Activated naive CD4-positive, alpha-beta T cell treated with anti-CD3 and anti-CD28 coated beads, Interleukin-2, amount 10 ng/mL, durations not matched to agents 7 days and 5 days (primary cell): Measurements from ENCODE around the gene C19orf33.

ENCODE experiments used
- CTCF ChIA-PET: fragments of 350-600 bp; sonication (Branson Sonifier 250); formaldehyde crosslinking; loops from one replicate; lab custom pipeline; 2021; ENCODE audit warnings: antibody characterized with exemption; lab: Charles Lee
- DNase-seq: peaks from one replicate; pipeline ENCODE4 v3.0.0-alpha.2; 2020
- H3K27ac Mint-ChIP-seq: one replicate; pipeline ENCODE4 v1.8.0; 2021; ENCODE audit warnings: mild to moderate bottlenecking, moderate library complexity, mixed read lengths
- H3K27me3 Mint-ChIP-seq: one replicate; pipeline ENCODE4 v1.8.0; 2021; ENCODE audit warnings: mild to moderate bottlenecking, mixed read lengths
- H3K36me3 Mint-ChIP-seq: one replicate; pipeline ENCODE4 v1.8.0; 2021; ENCODE audit warnings: mixed read lengths
- H3K4me1 Mint-ChIP-seq: one replicate; pipeline ENCODE4 v1.8.0; 2021; ENCODE audit warnings: mixed read lengths
- H3K4me3 Mint-ChIP-seq: one replicate; pipeline ENCODE4 v1.8.0; 2021; ENCODE audit warnings: mild to moderate bottlenecking, moderate library complexity, mixed read lengths
- H3K9me3 Mint-ChIP-seq: one replicate; pipeline ENCODE4 v1.8.0; 2021; ENCODE audit warnings: mixed read lengths

Gene C19orf33

GRCh38 chr19:38288123-38288855, 15.8 kb upstream of the C19orf33 start:
- no peak overlapping the region for H3K27ac Mint-ChIP-seq
- no peak overlapping the region for H3K4me3 Mint-ChIP-seq
- H3K36me3 Mint-ChIP-seq = no peaks in the 10 kb centered on the region
- H3K27me3 Mint-ChIP-seq = no peaks in the 10 kb centered on the region
- CTCF ChIA-PET = no interaction called here
- H3K4me1 Mint-ChIP-seq = peaks cover 4% of the 10 kb centered on the region
- H3K9me3 Mint-ChIP-seq = no peaks in the 10 kb centered on the region
- no peak for DNase-seq

- DNase-seq = no peak
- Mint-ChIP-seq H3K9me3 (no peaks in the 10 kb centered on the region), H3K36me3 (no peaks in the 10 kb centered on the region), H3K4me1 (no peaks in the 10 kb centered on the region), H3K27ac (no peak overlapping the region), H3K27me3 (no peaks in the 10 kb centered on the region), H3K4me3 (no peak overlapping the region)
- CTCF ChIA-PET = no interaction called here
Measured at GRCh38 chr19:38289955-38290354, 14.1 kb upstream of the C19orf33 start.

- CTCF ChIA-PET = no interaction called here
- H3K9me3 Mint-ChIP-seq = no peaks in the 10 kb centered on the region
- H3K27me3 Mint-ChIP-seq = no peaks in the 10 kb centered on the region
- H3K4me1 Mint-ChIP-seq = no peaks in the 10 kb centered on the region
- no peak overlapping the region for H3K27ac Mint-ChIP-seq
- H3K36me3 Mint-ChIP-seq = no peaks in the 10 kb centered on the region
- no peak overlapping the region for H3K4me3 Mint-ChIP-seq
- DNase-seq = no peak
Measured at GRCh38 chr19:38290631-38291147, 13.4 kb upstream of the C19orf33 start.

- H3K36me3 Mint-ChIP-seq = no peaks in the 10 kb centered on the region
- no peaks in the 10 kb centered on the region for H3K27me3 Mint-ChIP-seq
- CTCF ChIA-PET = no interaction called here
- no peak for DNase-seq
- no peaks in the 10 kb centered on the region for H3K4me1 Mint-ChIP-seq
- H3K27ac Mint-ChIP-seq = no peak overlapping the region
- H3K9me3 Mint-ChIP-seq = no peaks in the 10 kb centered on the region
- H3K4me3 Mint-ChIP-seq = no peak overlapping the region
Measured at GRCh38 chr19:38291855-38292254, 12.2 kb upstream of the C19orf33 start.

DNA sequence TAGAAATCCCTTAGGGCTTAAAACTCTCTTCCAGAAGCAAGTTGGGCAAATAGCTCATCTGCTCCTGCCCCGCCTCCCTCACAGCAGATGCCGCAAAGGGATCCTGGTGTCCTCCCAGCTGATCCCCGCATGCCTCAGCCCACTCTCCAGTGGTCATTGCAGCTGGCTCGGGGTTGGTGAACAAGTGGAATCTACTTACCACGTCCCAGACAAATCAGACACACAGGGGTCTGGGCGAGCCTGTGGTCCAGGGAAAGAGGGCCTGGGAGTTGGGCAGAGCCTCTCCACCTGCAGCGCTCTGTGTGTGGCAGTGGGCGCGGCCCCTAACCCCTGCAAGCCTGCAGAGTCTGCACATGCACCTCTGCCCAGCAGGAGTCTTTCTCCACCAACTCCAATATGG, 10.8 kb upstream of the C19orf33 start:
- DNase-seq = no peak
- Mint-ChIP-seq H3K4me3 (no peak overlapping the region), H3K9me3 (no peaks in the 10 kb centered on the region), H3K36me3 (no peaks in the 10 kb centered on the region), H3K27me3 (peaks cover 3% of the 10 kb centered on the region), H3K27ac (no peak overlapping the region), H3K4me1 (no peaks in the 10 kb centered on the region)
- CTCF ChIA-PET = interaction anchor here (1.7 kb wide), 1 partner anchor 8 kb away, joined by 5 read pairs; no protein-coding TSS in a partner anchor

GRCh38 chr19:38294090-38294489, 10.0 kb upstream of the C19orf33 start:
- H3K9me3 Mint-ChIP-seq = no peaks in the 10 kb centered on the region
- H3K27ac Mint-ChIP-seq = no peak overlapping the region
- H3K36me3 Mint-ChIP-seq = no peaks in the 10 kb centered on the region
- H3K4me1 Mint-ChIP-seq = no peaks in the 10 kb centered on the region
- no peak for DNase-seq
- CTCF ChIA-PET = interaction anchor here (1.7 kb wide), 1 partner anchor 9 kb away, joined by 5 read pairs; no protein-coding TSS in a partner anchor
- H3K27me3 Mint-ChIP-seq = peaks cover 3% of the 10 kb centered on the region
- H3K4me3 Mint-ChIP-seq = no peak overlapping the region

- Mint-ChIP-seq H3K4me1 (no peaks in the 10 kb centered on the region), H3K4me3 (no peak overlapping the region), H3K9me3 (no peaks in the 10 kb centered on the region), H3K36me3 (no peaks in the 10 kb centered on the region), H3K27ac (no peak overlapping the region), H3K27me3 (peaks cover 3% of the 10 kb centered on the region)
- no peak for DNase-seq
- CTCF ChIA-PET = no interaction called here
Measured at GRCh38 chr19:38298821-38299680, 5.0 kb upstream of the C19orf33 start.

- DNase-seq = no peak
- no peak overlapping the region for H3K4me3 Mint-ChIP-seq
- CTCF ChIA-PET = interaction anchor here (1.4 kb wide), 1 partner anchor 31 kb away, joined by 3 read pairs; the partner anchor contains the start of gene CATSPERG
- no peaks in the 10 kb centered on the region for H3K9me3 Mint-ChIP-seq
- peaks cover 7% of the 10 kb centered on the region for H3K36me3 Mint-ChIP-seq
- H3K27me3 Mint-ChIP-seq = no peaks in the 10 kb centered on the region
- no peak overlapping the region for H3K27ac Mint-ChIP-seq
- H3K4me1 Mint-ChIP-seq = no peaks in the 10 kb centered on the region
Measured at GRCh38 chr19:38304352-38304865, 358 bp downstream of the C19orf33 start.

DNA sequence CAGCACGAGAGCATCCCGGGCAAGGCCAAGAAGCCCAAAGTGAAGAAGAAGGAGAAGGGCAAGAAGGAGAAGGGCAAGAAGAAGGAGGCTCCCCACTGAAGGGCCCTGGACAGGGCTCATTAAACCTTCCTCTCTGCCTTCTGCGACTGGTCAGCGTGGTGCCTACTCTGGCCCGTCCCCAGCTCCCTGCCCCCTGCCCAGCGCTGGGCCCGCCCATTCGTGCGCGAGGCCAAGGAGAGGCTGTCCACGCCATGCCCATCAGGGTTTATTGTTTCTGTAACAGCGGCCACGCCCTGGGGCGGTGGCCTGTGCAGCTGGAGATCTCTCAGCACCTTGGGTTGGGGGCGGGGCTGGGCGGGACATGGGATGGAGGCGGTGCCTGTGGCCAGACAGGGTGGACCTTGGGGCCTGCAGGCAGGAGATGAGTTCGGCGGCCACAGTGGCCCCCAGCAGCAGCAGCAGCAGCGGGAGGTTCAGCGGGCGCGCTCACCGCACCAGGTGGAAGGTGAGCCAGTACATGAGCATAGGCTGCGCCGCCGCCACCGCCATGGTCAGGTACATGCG, 897 bp downstream of the C19orf33 start:
- H3K27me3 Mint-ChIP-seq = no peaks in the 10 kb centered on the region
- H3K4me3 Mint-ChIP-seq = no peak overlapping the region
- H3K36me3 Mint-ChIP-seq = peaks cover 7% of the 10 kb centered on the region
- no peak overlapping the region for H3K27ac Mint-ChIP-seq
- no peaks in the 10 kb centered on the region for H3K4me1 Mint-ChIP-seq
- CTCF ChIA-PET = interaction anchor here (1.4 kb wide), 1 partner anchor 31 kb away, joined by 3 read pairs; the partner anchor contains the start of gene CATSPERG
- H3K9me3 Mint-ChIP-seq = no peaks in the 10 kb centered on the region
- no peak for DNase-seq

DNA sequence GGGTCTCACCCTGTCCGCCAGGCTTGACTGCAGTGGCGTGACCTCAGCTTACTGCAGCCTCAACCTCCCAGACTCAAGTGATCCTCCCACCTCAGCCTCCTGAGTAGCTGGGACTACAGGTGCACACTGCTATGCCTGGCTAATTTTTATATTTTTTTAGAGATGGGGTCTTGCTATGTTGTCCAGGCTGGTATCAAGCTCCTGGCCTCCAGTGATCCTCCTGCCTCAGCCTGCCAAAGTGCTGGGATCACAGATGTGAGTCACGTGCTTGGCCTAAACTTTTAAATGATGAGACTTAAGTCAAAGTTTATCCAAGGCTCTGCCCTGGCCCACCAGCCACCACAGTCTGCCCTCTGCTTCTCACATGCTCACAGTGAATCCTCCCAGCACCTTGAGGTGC, 2.2 kb downstream of the C19orf33 start:
- Mint-ChIP-seq H3K27me3 (no peaks in the 10 kb centered on the region), H3K36me3 (peaks cover 12% of the 10 kb centered on the region), H3K27ac (no peak overlapping the region), H3K4me3 (no peak overlapping the region), H3K9me3 (no peaks in the 10 kb centered on the region), H3K4me1 (peaks cover 4% of the 10 kb centered on the region)
- CTCF ChIA-PET = no interaction called here
- DNase-seq = no peak

DNA sequence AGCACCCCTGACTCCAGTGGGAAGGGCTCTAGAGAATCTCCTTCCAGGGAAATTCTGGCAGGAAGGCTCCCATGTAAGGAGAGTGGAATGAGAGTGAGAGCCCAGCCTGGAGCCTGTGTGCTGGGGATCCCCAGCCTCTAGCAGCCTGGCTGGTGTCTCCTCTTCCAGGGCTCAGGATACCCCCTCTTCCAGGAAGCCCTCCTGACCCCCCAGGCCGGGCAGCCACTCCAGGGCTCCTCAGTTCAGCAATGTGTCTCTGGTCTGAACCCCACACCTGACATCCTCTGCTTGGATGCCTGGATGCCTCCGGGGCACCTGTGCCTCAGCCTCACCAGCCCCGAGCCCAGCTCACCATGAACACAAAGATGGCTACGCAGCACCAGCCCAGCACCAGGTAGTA, 3.0 kb downstream of the C19orf33 start:
- Mint-ChIP-seq H3K36me3 (peaks cover 12% of the 10 kb centered on the region), H3K9me3 (no peaks in the 10 kb centered on the region), H3K27ac (no peak overlapping the region), H3K27me3 (no peaks in the 10 kb centered on the region), H3K4me1 (peaks cover 4% of the 10 kb centered on the region), H3K4me3 (no peak overlapping the region)
- CTCF ChIA-PET = no interaction called here
- DNase-seq = no peak

DNA sequence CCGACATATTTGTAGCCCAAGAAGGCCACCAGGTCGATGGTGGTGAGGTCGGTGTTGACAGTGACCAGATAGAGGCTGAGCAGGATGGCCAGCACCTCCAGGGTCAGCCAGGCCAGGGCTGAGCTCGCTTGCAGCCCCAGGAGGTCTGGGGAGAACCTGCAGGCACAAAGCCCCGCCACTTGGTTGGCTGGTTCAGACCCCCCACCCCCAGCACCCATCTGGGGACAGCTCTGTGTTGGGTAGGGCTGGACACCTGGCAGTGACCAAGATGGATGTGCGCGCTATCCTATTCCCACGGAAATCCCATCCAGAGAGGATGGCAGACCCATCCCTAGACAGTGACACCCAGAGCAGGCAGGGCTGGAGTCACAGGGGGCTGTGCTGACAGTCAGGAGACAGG, 3.5 kb downstream of the C19orf33 start:
- Mint-ChIP-seq H3K4me1 (peaks cover 8% of the 10 kb centered on the region), H3K27ac (no peak overlapping the region), H3K9me3 (no peaks in the 10 kb centered on the region), H3K36me3 (peaks cover 15% of the 10 kb centered on the region), H3K27me3 (no peaks in the 10 kb centered on the region), H3K4me3 (no peak overlapping the region)
- CTCF ChIA-PET = no interaction called here
- DNase-seq = no peak

- Mint-ChIP-seq H3K4me3 (no peak overlapping the region), H3K4me1 (peaks cover 11% of the 10 kb centered on the region), H3K27me3 (no peaks in the 10 kb centered on the region), H3K9me3 (no peaks in the 10 kb centered on the region), H3K27ac (peak overlapping the region; percentile 33), H3K36me3 (peaks cover 15% of the 10 kb centered on the region)
- no peak for DNase-seq
- CTCF ChIA-PET = no interaction called here
Measured at GRCh38 chr19:38308006-38308766, 4.1 kb downstream of the C19orf33 start.
